Common myeloid progenitor, CD34-positive (primary cell): ENCODE measurements around the gene GTF2IRD1.
"Not testable (repeated sequence)": the region's sequence is repeated elsewhere in the genome, so short reads cannot be mapped to it uniquely, and the experiment has no call there.

ENCODE experiments used
- CTCF ChIA-PET: fragments of 350-600 bp; sonication (Branson Sonifier 250); formaldehyde crosslinking; loops from one replicate; lab custom pipeline; 2021; ENCODE audit warnings: antibody characterized with exemption; lab: Charles Lee
- POLR2A ChIA-PET: fragments of 350-600 bp; sonication (Branson Sonifier 250); formaldehyde crosslinking; loops from one replicate; lab custom pipeline; 2021; ENCODE audit warnings: antibody characterized with exemption; lab: Charles Lee
- DNase-seq, 3 donors: peaks; one replicate each; pipeline versions ENCODE4 v3.0.0 to v3.0.0-alpha.2; 2013
- H3K27ac ChIP-seq, 2 experiments: 1 replicate in 1 of 2; 2 replicates in 1 of 2; pipeline ENCODE4 v1.7.0; 2013; ENCODE audit warnings: inconsistent platforms in 2 of 2, low read length in 2 of 2, mild to moderate bottlenecking in 2 of 2, low read depth in 1 of 2, moderate library complexity in 1 of 2; ENCODE audit not compliant: severe bottlenecking in 2 of 2, insufficient read depth in 1 of 2, poor library complexity in 1 of 2
- H3K27me3 ChIP-seq, 5 experiments: replicated peaks in 2 of 5; 1 replicate in 3 of 5; 2 replicates in 2 of 5; pipeline versions ENCODE4 v1.6.1 to v1.7.0; 2013; ENCODE audit warnings: low read length in 4 of 5, mild to moderate bottlenecking in 2 of 5, moderate library complexity in 2 of 5, inconsistent platforms in 1 of 5; ENCODE audit not compliant: insufficient read depth in 5 of 5, control insufficient read depth in 4 of 5
- H3K36me3 ChIP-seq, 4 experiments: 1 replicate in 2 of 4; 2 replicates in 2 of 4; pipeline versions ENCODE4 v1.6.1 to v1.7.0; 2013; ENCODE audit warnings: low read length in 3 of 4, control low read depth in 1 of 4, mild to moderate bottlenecking in 1 of 4; ENCODE audit not compliant: control insufficient read depth in 4 of 4, insufficient read depth in 4 of 4
- H3K4me1 ChIP-seq, 4 experiments: 1 replicate in 3 of 4; 2 replicates in 1 of 4; pipeline versions ENCODE4 v1.6.1 to v1.7.1; 2013; ENCODE audit warnings: low read length in 3 of 4, mild to moderate bottlenecking in 3 of 4, control low read depth in 1 of 4, inconsistent platforms in 1 of 4, moderate library complexity in 1 of 4; ENCODE audit not compliant: control insufficient read depth in 4 of 4, insufficient read depth in 4 of 4; ENCODE audit errors: control extremely low read depth in 1 of 4
- H3K4me3 ChIP-seq, 7 experiments: 1 replicate in 4 of 7; 2 replicates in 3 of 7; pipeline versions ENCODE4 v1.5.1 to v1.7.0; 2013; ENCODE audit warnings: mild to moderate bottlenecking in 7 of 7, low read length in 6 of 7, moderate library complexity in 6 of 7, inconsistent platforms in 2 of 7, low read depth in 2 of 7, control low read depth in 1 of 7; ENCODE audit not compliant: insufficient read depth in 4 of 7, control insufficient read depth in 1 of 7; ENCODE audit errors: extremely low read depth in 1 of 7
- H3K9me3 ChIP-seq, 5 experiments: 1 replicate in 4 of 5; 2 replicates in 1 of 5; pipeline versions ENCODE4 v1.6.1 to v1.7.1; 2013; ENCODE audit warnings: low read length in 4 of 5, mild to moderate bottlenecking in 2 of 5, inconsistent platforms in 1 of 5, low read depth in 1 of 5, moderate library complexity in 1 of 5; ENCODE audit not compliant: control insufficient read depth in 4 of 5, insufficient read depth in 2 of 5; ENCODE audit errors: control extremely low read depth in 1 of 5
- WGBS: methylation state at CpG from one replicate; pipeline ENCODE4 v1.1.5; 2013; ENCODE audit not compliant: insufficient coverage; 5-methylcytosine and 5-hydroxymethylcytosine counted together

The GTF2IRD1 gene

GRCh38 chr7:74545921-74546320, 92.2 kb downstream of the GTF2IRD1 start:
- Histone ChIP-seq H3K4me3 (no peak overlapping the region), H3K27me3 (no peaks in the 10 kb centered on the region), H3K27ac (no peak overlapping the region), H3K4me1 (no peaks in the 10 kb centered on the region), H3K9me3 (peaks cover 0 to 7% (median 7%) of the 10 kb centered on the region in 5 experiments), H3K36me3 (no peaks in the 10 kb centered on the region)
- ChIA-PET POLR2A (no interaction called here), CTCF (no interaction called here)
- WGBS: 93% methylated on average over 5 of the region's 8 CpGs
- DNase-seq: no peak

- H3K36me3 ChIP-seq, H3K4me3 ChIP-seq, POLR2A ChIA-PET, H3K27me3 ChIP-seq, H3K27ac ChIP-seq, H3K9me3 ChIP-seq: not testable (repeated sequence)
- 52% methylated on average over 5 of the region's 10 CpGs for WGBS
- peak; percentile 14 to 60 (median 55) for DNase-seq
- CTCF ChIA-PET: interaction anchor here (1.3 to 2.5 kb wide), 2 partner anchors 104 to 137 kb away, joined by 3 to 8 read pairs; no protein-coding TSS in a partner anchor
- peaks cover 0 to 10% (median 7%) of the 10 kb centered on the region in 4 experiments for H3K4me1 ChIP-seq
Measured at GRCh38 chr7:74553596-74554012, 99.9 kb downstream of the GTF2IRD1 start.

GRCh38 chr7:74554178-74554577, 100.5 kb downstream of the GTF2IRD1 start:
- Histone ChIP-seq H3K27ac (no peak overlapping the region), H3K4me3 (no peak overlapping the region), H3K36me3 (no peaks in the 10 kb centered on the region), H3K4me1 (peaks cover 0 to 10% (median 7%) of the 10 kb centered on the region in 4 experiments), H3K27me3 (no peaks in the 10 kb centered on the region), H3K9me3 (peaks cover 0 to 1% (median 0%) of the 10 kb centered on the region in 5 experiments)
- ChIA-PET POLR2A (no interaction called here), CTCF (interaction anchor here (0.6 to 2.5 kb wide), 5 partner anchors 11 to 137 kb away, joined by 3 to 8 read pairs (median 5); no protein-coding TSS in a partner anchor)
- no peak for DNase-seq
- over 99% methylated on average over 7 of the region's 7 CpGs for WGBS

GRCh38 chr7:74560086-74560719, 106.5 kb downstream of the GTF2IRD1 start:
- CTCF ChIA-PET: no interaction called here
- peak in 2 of 3 donors; percentile 52 to 72 for DNase-seq
- Histone ChIP-seq H3K4me1 (peaks cover 0 to 2% (median 0%) of the 10 kb centered on the region in 4 experiments), H3K27ac (no peak overlapping the region), H3K4me3 (no peak overlapping the region), H3K9me3 (peaks cover 0 to 1% (median 0%) of the 10 kb centered on the region in 5 experiments), H3K36me3 (no peaks in the 10 kb centered on the region), H3K27me3 (no peaks in the 10 kb centered on the region)
- 60% methylated on average over 4 of the region's 5 CpGs for WGBS
- POLR2A ChIA-PET: no interaction called here

GRCh38 chr7:74561898-74562613, 108.3 kb downstream of the GTF2IRD1 start:
- H3K9me3 ChIP-seq: peaks cover 0 to 1% (median 0%) of the 10 kb centered on the region in 5 experiments
- ChIA-PET POLR2A (no interaction called here), CTCF (interaction anchor here (1.0 kb wide), 1 partner anchor 10 kb away, joined by 3 read pairs; no protein-coding TSS in a partner anchor)
- peaks cover 0 to 2% (median 0%) of the 10 kb centered on the region in 4 experiments for H3K4me1 ChIP-seq
- H3K4me3 ChIP-seq: no peak overlapping the region
- H3K27me3 ChIP-seq: no peaks in the 10 kb centered on the region
- H3K27ac ChIP-seq: no peak overlapping the region
- no peaks in the 10 kb centered on the region for H3K36me3 ChIP-seq
- no peak for DNase-seq
- WGBS: 94% methylated on average over 9 of the region's 12 CpGs

- H3K27me3 ChIP-seq, H3K9me3 ChIP-seq, CTCF ChIA-PET, DNase-seq, H3K4me3 ChIP-seq, H3K4me1 ChIP-seq, H3K36me3 ChIP-seq, H3K27ac ChIP-seq, POLR2A ChIA-PET: not testable (repeated sequence)
- whole genome bisulfite sequencing: 91% methylated on average over 4 of the region's 6 CpGs
Measured at GRCh38 chr7:74563639-74564038, 109.9 kb downstream of the GTF2IRD1 start.

GRCh38 chr7:74567318-74567668, 113.6 kb downstream of the GTF2IRD1 start:
- H3K27ac ChIP-seq: no peak overlapping the region
- H3K27me3 ChIP-seq: no peaks in the 10 kb centered on the region
- H3K4me1 ChIP-seq: peaks cover 0 to 3% (median under 1%) of the 10 kb centered on the region in 4 experiments
- no peaks in the 10 kb centered on the region for H3K36me3 ChIP-seq
- WGBS: 100% methylated on average over 1 of the region's 2 CpGs
- POLR2A ChIA-PET: no interaction called here
- CTCF ChIA-PET: interaction anchor here (1.1 to 5.2 kb wide), 9 partner anchors 12 to 148 kb away, joined by 3 to 56 read pairs (median 6); no protein-coding TSS in a partner anchor
- no peaks in the 10 kb centered on the region for H3K9me3 ChIP-seq
- H3K4me3 ChIP-seq: no peak overlapping the region
- no peak for DNase-seq
